HG03095 (cell line): Measurements from ENCODE around the gene RTN4IP1.

ENCODE experiments used
- ATAC-seq: cut with Tn5 transposase; IDR thresholded peaks from one replicate; pipeline ENCODE4 v1.9.1; 2021; ENCODE audit warnings: moderate library complexity; ENCODE audit not compliant: unreplicated experiment

The RTN4IP1 gene, protein sequence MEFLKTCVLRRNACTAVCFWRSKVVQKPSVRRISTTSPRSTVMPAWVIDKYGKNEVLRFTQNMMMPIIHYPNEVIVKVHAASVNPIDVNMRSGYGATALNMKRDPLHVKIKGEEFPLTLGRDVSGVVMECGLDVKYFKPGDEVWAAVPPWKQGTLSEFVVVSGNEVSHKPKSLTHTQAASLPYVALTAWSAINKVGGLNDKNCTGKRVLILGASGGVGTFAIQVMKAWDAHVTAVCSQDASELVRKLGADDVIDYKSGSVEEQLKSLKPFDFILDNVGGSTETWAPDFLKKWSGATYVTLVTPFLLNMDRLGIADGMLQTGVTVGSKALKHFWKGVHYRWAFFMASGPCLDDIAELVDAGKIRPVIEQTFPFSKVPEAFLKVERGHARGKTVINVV

DNA sequence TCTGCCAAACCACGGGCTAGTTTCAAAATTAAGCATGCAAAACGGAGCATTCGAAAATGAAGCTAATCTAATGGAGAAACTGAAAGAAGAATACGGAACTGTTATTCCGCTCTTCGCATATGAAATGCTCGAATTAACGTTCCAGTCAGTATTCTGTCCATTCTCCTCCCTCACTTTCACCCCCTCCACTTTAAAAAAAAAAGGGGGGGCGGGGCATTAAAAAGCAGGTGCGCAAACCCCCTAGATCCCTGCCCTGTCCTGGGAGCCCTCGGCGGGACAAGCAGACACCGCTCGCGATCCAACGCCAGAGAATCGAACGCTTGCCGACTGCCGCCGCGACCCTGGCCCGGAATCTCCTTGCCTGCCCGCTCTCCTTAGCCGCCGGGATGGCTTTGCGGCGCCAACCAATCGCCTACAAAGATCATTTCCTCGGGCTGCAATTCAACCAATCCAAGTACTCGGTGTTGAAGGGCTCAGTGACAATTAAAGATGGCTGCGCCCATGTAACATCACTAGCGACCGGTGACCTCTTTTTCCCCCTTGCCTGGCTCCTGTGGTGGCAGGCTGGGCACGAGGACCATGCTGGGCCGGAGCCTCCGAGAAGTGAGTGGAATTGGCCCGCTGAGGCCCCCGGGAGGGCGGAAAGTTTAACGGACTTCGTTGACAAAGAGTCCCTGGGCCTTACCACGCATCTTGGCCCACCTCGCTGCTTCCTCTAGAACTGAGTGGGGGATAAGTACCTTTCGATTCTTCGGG is at the start of gene RTN4IP1, which contains the start of gene QRSL1:
Gene RTN4IP1 (minus strand): TSS at position 396 of the 756 bp plus-strand sequence. CDS start 477 bp downstream, outside the sequence.
Gene QRSL1 (plus strand): TSS at position 476 of the 756 bp plus-strand sequence. CDS start 104 bp downstream, at position 580.
- ATAC-seq = peak; percentile 75

DNA sequence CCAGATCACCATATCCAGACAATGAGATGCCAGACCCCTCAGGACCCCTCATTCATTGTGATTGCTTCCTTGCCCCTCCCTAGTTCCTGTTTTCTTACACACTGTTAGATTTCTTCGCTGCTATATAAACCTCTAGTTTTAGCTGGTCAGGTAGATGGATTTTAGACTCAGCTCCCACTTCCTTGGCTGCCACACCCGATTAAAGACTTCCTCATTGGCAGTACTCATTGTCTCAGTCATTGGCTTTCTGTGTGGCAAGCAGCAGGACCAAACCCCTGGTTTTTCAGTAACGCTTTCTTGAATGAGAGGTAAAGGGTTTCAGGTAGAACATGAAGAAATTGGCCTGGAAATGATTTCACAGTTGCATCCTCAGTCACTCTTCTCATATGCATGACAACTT is 48.0 kb upstream of the RTN4IP1 start:
- ATAC-seq = no peak

DNA sequence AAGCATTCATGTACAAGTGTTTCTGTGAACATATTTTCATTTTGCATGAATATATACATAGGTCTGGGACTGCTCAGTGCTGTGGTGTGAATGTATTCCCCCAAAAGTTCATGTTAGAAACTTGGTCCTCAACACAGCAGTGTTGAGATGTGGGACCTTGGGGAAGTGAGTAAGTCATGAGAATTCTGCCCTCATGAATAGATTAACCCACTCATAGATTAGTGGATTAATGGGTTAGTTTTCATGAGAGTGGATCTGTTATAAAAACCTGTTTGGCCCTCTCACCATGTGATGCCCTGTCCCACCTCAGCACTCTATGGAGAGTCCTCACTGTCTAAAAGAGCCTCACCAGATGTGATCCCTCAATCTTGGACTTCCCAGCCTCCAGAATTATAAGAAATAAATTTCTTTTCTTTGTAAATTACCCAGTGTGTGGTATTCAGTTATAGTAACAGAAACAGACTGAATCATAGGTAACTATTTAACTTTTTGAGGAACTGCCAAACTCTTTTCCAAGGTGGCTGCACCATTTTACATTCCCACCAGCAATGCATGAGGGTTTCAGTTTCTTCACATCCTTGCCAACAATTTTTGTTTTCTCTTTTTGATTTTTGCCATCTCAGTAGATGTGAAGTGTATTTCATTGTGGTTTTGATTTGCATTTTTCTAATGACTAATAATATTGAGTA is 45.4 kb upstream of the RTN4IP1 start:
- ATAC-seq = no peak

DNA sequence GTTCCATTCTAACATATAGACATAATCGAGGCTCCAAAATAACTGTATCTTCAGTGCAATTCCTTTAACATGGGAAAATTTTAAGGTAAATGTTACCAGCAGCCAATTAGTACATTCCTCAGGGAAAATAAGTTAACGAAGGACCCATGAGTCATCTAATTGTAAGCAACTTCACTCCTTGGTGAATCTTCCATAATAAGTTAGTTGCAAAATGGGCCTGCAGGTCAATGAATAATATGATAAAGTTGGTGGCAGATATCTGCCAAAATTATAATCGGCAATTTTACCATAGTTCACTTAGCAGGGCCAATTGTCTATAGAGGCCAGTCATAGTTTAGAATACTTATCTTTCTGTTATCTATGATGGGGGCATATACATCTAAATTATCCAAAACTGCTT is 42.4 kb upstream of the RTN4IP1 start:
- ATAC-seq = no peak

DNA sequence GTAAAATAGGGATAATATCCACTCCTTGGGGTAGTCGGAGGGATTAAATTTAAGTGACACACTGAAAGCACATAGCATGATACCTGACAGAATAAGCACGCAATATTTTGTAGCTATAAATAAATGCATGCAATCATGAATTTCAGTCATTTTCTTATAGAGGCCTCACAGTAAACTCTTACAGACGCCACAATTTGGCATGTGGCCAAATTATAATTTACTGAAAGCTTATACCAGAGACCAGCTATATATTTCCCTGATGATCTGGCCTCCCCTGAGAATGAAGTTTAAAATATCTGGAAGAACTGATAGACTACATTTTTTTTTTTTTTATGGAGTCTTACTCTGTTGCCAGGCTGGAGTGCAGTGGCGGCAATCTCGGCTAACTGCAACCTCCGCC is 40.9 kb upstream of the RTN4IP1 start:
- ATAC-seq = no peak

DNA sequence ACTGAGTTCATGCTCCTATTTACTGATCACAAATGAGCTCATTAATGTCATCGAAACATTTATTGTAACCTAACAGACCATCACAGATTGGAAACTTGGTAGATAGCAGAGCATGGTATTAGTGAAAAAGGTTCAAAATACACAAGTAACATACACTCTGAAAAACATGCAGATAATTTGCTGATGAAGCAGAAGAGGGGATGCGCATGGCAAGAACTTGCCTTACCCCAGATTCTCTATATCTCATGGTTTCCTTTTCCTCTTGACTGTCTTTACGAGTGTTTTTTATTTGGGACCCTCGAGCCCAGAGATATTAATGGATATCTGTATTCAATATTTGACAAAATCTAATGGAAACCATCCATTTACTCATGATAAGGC is 37.7 kb upstream of the RTN4IP1 start:
- ATAC-seq = no peak

DNA sequence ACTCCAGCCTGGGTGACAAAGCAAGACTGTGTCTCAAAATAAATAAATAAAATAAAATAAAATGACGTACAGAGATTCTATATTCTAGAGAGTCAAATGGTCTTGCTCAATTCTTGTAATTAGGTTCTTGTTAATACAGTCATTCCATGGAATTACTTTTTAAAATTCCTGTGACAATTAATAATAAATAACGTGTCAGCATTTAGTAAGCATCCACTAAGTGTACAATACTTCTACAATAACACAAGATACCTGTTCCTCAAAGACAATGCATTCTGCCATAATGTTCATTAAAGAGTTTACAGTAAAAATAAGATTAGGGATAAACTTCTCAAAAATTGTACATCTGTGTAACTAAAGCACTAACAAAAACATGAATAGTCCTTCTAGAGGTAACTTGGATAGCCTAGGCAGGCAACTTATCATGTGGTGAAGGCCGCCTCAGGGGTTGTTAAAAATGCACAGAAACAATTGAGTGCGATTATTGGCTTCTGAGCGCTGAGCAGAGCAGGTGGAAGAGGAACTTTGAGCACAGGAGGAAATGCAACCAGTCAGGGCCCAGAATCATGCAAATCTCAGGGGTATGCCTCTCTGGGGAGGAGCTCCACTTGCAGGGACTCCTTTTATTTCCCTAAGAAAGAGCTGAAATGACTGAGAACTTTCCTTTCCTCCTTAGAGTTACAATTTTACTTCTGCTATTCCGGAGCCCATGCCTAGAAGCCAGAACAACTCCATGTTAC is 37.2 kb upstream of the RTN4IP1 start:
- ATAC-seq = peak; percentile 95

DNA sequence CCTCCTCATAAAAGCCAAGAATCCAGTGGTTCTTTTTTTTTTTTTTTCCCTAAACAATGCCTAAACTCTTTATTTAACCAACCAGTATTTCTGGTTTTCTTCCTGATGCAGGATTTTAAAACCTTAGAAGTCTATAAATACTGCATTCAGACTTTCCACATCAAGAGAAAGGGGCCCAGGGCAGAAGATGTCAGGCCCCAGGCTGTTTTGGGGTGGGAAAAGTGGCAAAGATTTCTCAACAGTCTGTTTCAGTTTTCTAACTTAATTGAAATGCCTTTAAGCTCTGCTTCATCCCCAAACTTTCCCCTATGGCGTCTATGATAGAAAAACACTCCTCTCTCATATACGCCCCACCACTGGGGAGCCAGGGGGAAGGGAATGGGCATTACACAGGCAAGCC is 33.2 kb upstream of the RTN4IP1 start:
- no peak for ATAC-seq

DNA sequence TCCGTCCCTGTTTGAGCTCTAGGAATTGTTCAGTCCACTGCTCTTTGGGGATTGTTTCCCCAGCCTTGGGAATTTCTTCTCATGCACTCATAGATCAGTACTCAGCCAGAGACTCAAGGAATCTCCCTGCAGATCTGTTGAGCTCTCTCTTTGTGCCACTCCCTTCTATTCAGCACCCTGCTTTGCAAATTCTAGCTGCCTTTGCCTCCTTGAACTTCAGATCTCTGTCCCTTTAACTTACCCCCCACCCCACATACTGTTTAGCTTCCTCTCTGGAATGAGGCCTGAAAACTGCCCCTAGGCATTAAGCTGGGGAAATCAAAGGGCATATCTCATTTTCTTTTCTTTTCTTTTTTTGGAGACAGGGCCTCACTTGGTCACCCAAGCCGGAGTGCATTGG is 30.6 kb upstream of the RTN4IP1 start:
- no peak for ATAC-seq

DNA sequence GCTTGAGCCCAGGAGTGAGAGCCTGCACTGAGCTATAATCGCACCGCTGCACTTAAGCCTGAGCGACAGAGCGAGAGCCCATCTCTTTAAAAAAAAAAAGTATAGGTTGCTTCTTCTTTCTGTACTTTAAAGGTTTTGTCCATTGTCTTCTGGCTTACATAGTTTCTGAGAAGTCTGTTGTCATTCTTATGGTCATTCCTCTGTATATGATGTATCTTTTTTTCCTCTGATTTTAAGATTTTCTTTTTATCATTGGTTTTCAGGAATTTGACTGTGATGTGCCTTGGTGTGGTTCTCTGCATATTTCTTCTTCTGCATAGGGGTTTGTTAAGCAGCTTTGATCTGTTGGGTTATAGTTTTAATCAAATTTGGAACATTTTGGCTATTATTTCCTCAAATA is 29.2 kb upstream of the RTN4IP1 start:
- no peak for ATAC-seq

DNA sequence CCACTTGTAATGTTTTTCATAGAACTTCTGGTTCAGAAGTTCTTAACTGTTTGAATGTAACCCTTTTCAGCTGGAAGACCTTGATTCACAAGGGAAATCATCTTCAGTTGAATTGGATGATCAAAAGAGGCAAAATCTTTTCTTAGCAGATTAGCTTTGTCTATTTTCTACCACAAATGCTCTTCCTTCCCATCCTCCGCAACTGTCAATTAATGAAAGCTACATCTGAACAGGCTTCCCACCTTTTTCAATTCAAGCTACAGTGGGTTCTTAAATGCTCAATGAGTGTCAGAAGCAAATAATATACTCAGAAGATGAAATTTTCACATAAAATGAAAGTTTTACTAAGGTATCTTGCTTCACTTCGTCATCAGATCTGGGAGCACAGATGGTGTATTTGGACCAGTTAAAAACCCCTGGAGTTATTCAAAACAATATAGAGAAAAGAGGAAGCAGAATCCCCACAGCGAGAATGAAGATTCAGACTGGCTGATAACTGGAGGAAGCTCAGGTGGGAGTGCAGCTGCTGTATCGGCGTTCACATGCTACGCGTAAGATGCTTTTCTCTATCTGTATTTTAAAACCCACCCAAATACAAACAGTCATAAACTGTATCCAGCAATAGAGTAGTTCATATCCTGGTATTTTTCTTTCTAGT is 19.5 kb upstream of the RTN4IP1 start:
- peak; percentile 87 for ATAC-seq

DNA sequence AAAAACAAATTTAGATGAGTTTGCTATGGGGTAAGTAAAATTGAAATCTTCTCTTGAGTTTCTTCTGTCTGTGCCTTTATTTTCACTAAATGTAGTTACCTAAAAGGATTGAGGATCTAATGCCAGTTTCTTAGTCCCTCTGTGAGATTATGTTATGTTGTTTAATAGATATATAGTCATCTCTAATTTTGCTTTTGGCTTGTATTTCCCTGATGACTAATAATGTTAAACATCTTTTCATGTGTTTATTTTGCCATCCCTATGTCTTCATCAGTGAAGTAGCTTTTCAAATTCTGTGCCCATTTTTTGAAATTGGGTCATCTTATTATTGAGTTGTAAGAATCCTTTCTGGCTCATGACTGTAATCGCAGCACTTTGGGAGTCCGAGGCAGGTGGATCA is 13.8 kb upstream of the RTN4IP1 start:
- ATAC-seq = no peak

DNA sequence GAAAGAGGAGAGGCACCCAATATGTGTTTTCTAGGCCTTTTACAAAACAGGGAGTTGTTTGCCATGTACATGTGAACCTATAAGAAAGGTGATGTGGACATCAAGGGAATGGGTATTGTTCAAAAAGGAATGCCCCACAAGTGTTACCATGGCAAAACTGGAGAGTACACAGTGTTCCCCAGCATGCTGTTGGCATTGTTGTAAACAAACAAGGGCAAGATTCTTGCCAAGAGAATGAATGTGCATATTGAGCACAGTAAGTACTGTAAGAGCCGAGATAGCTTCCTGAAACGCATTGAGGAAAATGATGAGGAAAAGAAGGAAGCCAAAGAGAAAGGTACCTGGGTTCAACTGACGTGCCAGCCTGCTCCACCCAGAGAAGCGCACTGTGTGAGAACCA is 13.2 kb upstream of the RTN4IP1 start:
- no peak for ATAC-seq

DNA sequence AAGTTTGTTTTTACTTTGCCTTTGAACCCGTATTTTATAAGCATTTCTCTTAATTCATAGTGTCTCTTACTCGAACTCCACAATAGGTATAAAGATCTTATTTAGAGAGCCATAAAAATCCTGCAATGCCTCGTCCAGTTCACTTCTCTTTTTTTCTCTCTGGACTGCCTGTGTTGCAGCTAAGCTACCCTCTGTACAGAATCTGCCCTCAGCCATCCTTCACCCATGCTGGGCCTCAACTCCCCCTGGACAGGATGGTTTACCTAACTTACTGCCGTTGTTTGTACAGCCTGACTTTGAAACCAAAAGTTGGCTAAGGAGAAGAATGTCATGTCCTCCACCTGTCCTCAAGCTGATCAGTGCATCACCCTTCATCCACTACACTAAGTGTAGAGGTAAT is 10.5 kb upstream of the RTN4IP1 start:
- ATAC-seq = no peak

DNA sequence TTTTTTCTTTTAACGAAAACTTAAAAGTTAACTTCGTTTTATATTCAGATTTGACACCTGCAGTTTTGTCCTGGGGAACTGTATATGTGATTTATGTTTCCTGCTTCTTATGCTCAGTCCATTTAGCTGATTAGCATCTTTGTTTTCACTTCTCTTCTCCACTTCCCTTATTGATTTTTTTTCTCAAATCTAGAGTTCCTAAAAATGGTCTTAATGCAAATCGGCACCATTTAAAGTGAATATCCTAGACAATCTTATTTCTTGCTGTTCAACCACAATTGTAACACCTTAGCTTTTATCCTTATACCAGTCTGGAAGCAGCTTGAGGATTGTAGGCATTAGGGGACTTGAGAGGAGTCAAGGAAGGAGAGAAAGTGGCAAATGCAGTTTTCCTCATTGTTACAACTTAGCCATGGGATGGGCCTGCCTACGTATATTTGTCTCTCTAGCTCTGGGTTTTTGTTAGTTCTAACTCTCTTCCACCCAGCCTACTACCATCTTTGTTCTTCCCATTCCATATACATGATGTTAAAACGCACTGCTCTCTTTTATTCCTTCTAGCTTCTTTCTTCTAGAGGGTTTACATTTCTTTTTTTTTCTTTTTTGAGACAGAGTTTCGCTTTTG is 8.5 kb upstream of the RTN4IP1 start:
- ATAC-seq = peak; percentile 77

DNA sequence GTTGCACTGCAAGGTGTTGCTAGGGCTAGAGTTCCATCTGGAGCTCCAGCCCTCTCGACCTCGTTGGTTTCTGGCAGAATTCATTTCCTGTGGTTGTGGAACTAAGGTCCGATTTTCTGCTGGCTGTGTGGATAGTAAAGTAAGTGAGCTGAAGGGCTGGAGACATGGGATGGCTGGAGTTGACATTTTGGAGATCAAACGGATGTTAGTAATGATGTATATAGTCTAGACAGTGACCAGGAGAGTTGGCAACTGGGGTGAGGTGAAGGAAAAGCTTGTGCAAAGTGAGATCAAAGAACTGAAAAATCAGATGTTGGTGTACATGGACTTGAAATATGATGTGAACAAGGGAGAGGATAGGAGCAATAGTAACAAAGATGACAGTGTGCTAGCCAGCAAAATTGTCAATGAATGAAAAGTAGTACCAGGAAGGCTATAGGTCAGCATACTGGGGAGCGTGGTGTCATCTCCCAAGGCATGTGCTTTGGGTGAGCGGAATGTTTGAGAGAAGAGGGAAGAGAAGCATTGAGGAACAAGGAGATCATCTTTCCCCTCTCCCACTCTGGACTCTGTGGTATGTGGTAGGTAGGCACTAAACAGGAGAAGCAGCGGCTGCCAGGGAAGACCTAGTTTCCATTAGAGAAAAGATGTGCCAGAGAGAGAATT is 7.9 kb upstream of the RTN4IP1 start:
- ATAC-seq = peak; percentile 18

DNA sequence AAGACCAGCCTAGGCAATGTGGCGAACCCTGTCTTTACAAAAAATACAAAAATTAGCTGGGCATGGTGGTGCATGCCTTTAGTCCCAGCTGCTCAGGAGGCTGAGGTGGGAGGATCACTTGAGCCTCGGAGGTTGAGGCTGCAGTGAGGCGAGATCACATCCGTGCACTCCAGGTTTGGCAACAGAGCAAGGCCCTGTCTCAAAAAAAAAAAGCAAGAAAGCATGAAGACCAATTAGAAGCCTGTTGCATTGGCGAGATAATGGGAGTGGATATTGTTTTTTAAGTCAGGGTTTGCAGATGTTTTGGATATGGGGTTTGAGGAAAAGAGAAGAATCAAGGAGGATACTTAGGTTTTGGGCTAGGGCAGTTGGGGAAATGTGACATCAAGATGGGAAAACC is 5.3 kb upstream of the RTN4IP1 start:
- no peak for ATAC-seq

DNA sequence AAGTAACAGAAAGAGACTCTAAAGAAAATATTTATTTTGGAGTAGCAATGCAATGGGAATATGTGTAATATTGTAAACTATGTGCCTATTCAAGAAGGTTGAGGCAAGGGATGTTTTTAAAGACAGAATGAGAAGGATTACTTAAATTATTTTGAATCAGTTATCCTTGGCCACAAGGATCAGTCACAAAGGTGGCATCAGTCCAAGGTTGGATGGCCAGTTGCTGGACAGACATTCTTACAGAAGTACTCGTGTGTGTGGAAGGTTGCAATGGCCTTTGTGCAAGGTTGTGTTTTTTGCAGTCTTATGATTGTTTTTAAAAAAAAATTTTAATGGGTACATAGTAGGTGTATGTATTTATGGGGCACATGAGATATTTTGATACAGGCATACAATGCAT is 2.0 kb upstream of the RTN4IP1 start:
- ATAC-seq = no peak

DNA sequence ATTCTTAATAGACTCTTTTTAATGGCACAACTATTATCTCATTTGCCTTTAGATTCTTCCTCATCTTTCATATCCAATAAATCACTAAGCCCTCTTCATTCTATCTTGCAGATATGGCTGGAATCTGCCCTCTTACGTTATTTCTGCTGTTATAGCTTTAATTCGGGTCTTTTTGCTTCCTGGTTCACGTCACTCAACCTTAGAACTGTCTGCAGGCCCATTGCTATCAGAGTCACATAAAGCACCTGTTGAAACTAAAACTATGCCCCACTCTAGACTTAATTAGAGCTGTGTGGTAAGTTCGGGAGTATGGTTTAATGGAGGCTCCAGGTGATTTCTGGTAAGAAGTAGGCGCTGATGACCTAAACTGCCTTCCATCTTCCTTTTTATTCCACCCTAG is 1.1 kb upstream of the RTN4IP1 start:
- ATAC-seq = no peak

DNA sequence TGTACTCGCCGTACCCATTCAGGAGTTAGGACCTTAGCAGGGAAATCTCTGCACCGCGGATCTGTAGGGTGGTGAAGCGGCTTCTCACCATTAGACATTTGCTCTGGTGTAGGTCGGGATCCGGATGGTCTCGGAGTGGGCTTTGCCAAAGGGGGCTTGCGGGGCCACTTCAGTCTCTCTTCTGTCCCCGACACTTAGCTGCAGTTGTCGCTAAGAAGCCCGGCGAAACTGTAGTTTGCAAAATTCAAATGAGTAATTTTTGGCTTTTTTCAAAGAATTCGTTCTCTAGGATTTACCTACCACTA is 513 bp upstream of the RTN4IP1 start:
- ATAC-seq = peak; percentile 1
